GM23338 (cell line): ENCODE results near the gene UQCRC1. TPM values are rescaled to one million over a fixed set of nuclear protein-coding genes. Genes with fewer than 3 reads are reported as not detected.

Source experiments
- ATAC-seq: fragments of 200-7000 bp; cut with Tn5 transposase; 3 replicates; pipeline ENCODE4 v1.9.1; 2020
- DNase-seq: peaks from one replicate; pipeline ENCODE4 v3.0.0-alpha.2; 2015; ENCODE audit warnings: low spot score
- H2AFZ ChIP-seq: fragments of 200-600 bp; sonication (generic); 2 replicates; pipeline ENCODE4 v1.8.0; 2016; ENCODE audit warnings: antibody characterized with exemption, mild to moderate bottlenecking, moderate library complexity
- H3F3A ChIP-seq: fragments of 200-600 bp; sonication (generic); replicated peaks from 2 replicates; pipeline ENCODE4 v1.8.0; 2017; ENCODE audit warnings: antibody characterized with exemption, mixed run types, low read depth
- H3K27ac ChIP-seq: fragments of 200-600 bp; sonication (generic); 2 replicates; pipeline ENCODE4 v1.6.1; 2016; ENCODE audit warnings: low read depth
- H3K27me3 ChIP-seq: fragments of 200-600 bp; sonication (generic); 2 replicates; pipeline ENCODE4 v1.8.0; 2016; ENCODE audit warnings: mild to moderate bottlenecking, mixed run types, moderate library complexity; ENCODE audit not compliant: insufficient read depth
- H3K36me3 ChIP-seq: fragments of 200-600 bp; sonication (generic); 2 replicates; pipeline ENCODE4 v1.8.0; 2016; ENCODE audit warnings: mild to moderate bottlenecking; ENCODE audit not compliant: insufficient read depth
- H3K4me1 ChIP-seq: fragments of 200-600 bp; sonication (generic); 2 replicates; pipeline ENCODE4 v1.8.0; 2016; ENCODE audit warnings: mild to moderate bottlenecking, moderate library complexity; ENCODE audit not compliant: insufficient read depth
- H3K4me2 ChIP-seq: fragments of 200-600 bp; sonication (generic); 2 replicates; pipeline ENCODE4 v1.7.1; 2017; ENCODE audit warnings: mixed run types
- H3K4me3 ChIP-seq: fragments of 200-600 bp; sonication (generic); 2 replicates; pipeline ENCODE4 v1.6.1; 2016; ENCODE audit warnings: mixed run types
- H3K79me2 ChIP-seq: fragments of 200-600 bp; sonication (generic); replicated peaks from 2 replicates; pipeline ENCODE4 v1.8.0; 2017; ENCODE audit warnings: mild to moderate bottlenecking; ENCODE audit not compliant: insufficient read depth
- H3K9me2 ChIP-seq: fragments of 200-600 bp; sonication (generic); 2 replicates; pipeline ENCODE4 v1.8.0; 2017; ENCODE audit not compliant: insufficient read depth
- H4K20me1 ChIP-seq: fragments of 200-600 bp; sonication (generic); replicated peaks from 2 replicates; pipeline ENCODE4 v1.8.0; 2017; ENCODE audit warnings: mild to moderate bottlenecking; ENCODE audit not compliant: insufficient read depth
- H3K27ac Mint-ChIP-seq: 2 replicates; pipeline ENCODE4 v1.8.0; 2020; ENCODE audit warnings: inconsistent platforms, mild to moderate bottlenecking, moderate library complexity, mixed read lengths
- H3K27me3 Mint-ChIP-seq: 3 replicates; pipeline ENCODE4 v1.8.0; 2022; ENCODE audit warnings: low read depth, mild to moderate bottlenecking, moderate library complexity, mixed read lengths, inconsistent platforms; ENCODE audit not compliant: insufficient read depth, poor library complexity
- H3K36me3 Mint-ChIP-seq: 3 replicates; pipeline ENCODE4 v1.8.0; 2021; ENCODE audit warnings: low read depth, mild to moderate bottlenecking, inconsistent platforms, moderate library complexity, mixed read lengths
- H3K4me1 Mint-ChIP-seq: 3 replicates; pipeline ENCODE4 v1.8.0; 2020; ENCODE audit warnings: mild to moderate bottlenecking, inconsistent platforms, mixed read lengths
- H3K4me3 Mint-ChIP-seq: 3 replicates; pipeline ENCODE4 v1.8.0; 2021; ENCODE audit warnings: moderate library complexity, mild to moderate bottlenecking, inconsistent platforms, mixed read lengths
- H3K9me3 Mint-ChIP-seq: 3 replicates; pipeline ENCODE4 v1.8.0; 2020; ENCODE audit warnings: moderate library complexity, mild to moderate bottlenecking, inconsistent platforms, mixed read lengths
- CREB1 ChIP-seq: fragments of 250-450 bp; sonication (Bioruptor Pico); IDR thresholded peaks from 2 replicates; pipeline ENCODE4 v1.5.0; 2020; ENCODE audit warnings: low read depth, mild to moderate bottlenecking, moderate library complexity
- EZH2 ChIP-seq: fragments of 200-600 bp; sonication (generic); IDR thresholded peaks from one replicate; pipeline ENCODE4 v1.8.0; 2017; ENCODE audit warnings: antibody characterized with exemption, mild to moderate bottlenecking, low read depth; ENCODE audit not compliant: unreplicated experiment
- EZH2phosphoT487 ChIP-seq: fragments of 200-600 bp; sonication (generic); IDR thresholded peaks from one replicate; pipeline ENCODE4 v1.8.1; 2018; ENCODE audit warnings: antibody characterized with exemption; ENCODE audit not compliant: unreplicated experiment
- JUNB ChIP-seq: IDR thresholded peaks from one replicate; pipeline ENCODE4 v1.6.1; 2016; ENCODE audit warnings: antibody characterized with exemption; ENCODE audit not compliant: unreplicated experiment
- NANOG ChIP-seq: IDR thresholded peaks from 2 replicates; pipeline ENCODE4 v1.6.1; 2016; ENCODE audit warnings: antibody characterized with exemption, borderline replicate concordance
- POLR2AphosphoS5 ChIP-seq: IDR thresholded peaks from 2 replicates; pipeline ENCODE4 v1.6.1; 2016; ENCODE audit warnings: antibody characterized with exemption, low read depth
- STAT1 ChIP-seq: IDR thresholded peaks from one replicate; pipeline ENCODE4 v1.6.1; 2016; ENCODE audit warnings: antibody characterized with exemption; ENCODE audit not compliant: unreplicated experiment
- ZNF114 ChIP-seq: fragments of 250-450 bp; sonication (Bioruptor Pico); IDR thresholded peaks from 2 replicates; pipeline ENCODE4 v1.5.0; 2020; ENCODE audit warnings: mild to moderate bottlenecking, moderate library complexity
- ZNF331 ChIP-seq: fragments of 250-450 bp; sonication (Bioruptor Pico); IDR thresholded peaks from 2 replicates; pipeline ENCODE4 v1.5.0; 2020; ENCODE audit warnings: low read depth, mild to moderate bottlenecking, moderate library complexity
- polyA plus RNA-seq: library from polyadenylated mRNA; unstranded; fragments of >200 nt; fragmentation: Nextera tagmentation; extraction: Ambion mirVana; gene quantifications from 2 replicates; pipeline ENCODE4 v1.2.1, GENCODE V29; 2016
- total RNA-seq: library from RNA; depleted of rRNA; stranded (reverse); fragments of >200 nt; shearing (Covaris generic); gene quantifications from 2 replicates; pipeline ENCODE4 v1.2.3, GENCODE V29; 2014
- TF ChIP-seq, protein P1 (sequence below), 2 experiments: fragments of 200-600 bp in 1 of 2; sonication (generic) in 1 of 2; conservative IDR thresholded peaks; 2 replicates each; pipeline versions ENCODE4 v1.5.1 to v1.6.1; 2016 to 2017; ENCODE audit warnings: antibody characterized with exemption in 2 of 2, low read depth in 2 of 2, mild to moderate bottlenecking in 2 of 2, moderate library complexity in 1 of 2
- TF ChIP-seq, protein P2 (sequence below): IDR thresholded peaks from 2 replicates; pipeline ENCODE4 v1.6.1; 2016; ENCODE audit warnings: antibody characterized with exemption
- TF ChIP-seq, protein P3 (sequence below): fragments of 250-450 bp; sonication (Bioruptor Pico); IDR thresholded peaks from 2 replicates; pipeline ENCODE4 v1.5.0; 2020; ENCODE audit warnings: mild to moderate bottlenecking, moderate library complexity

Gene UQCRC1
- total and polyA plus RNA-seq, 2 experiments from 2014 or later: 232 to 439 TPM

DNA sequence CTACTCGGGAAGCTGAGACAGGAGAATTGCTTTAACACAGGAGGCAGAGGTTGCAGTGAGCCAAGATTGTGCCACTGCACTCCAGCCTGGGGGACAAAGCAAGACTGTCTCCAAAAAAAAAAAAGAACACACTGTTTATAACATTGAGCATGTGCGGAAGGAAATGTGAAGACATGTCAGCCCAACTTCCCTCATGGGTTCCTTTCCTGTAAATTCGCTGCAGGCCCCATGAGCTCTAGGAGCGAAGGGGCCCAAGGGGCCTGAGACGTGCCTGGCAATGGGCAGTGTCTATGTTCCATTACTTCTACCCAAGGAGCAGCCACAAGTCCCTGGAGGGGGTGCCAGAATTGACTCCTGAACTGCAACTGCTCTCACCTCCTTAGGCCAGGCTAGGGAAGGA, 56.1 kb downstream of the UQCRC1 start (continued):
- TF ChIP-seq EZH2: no peak

DNA sequence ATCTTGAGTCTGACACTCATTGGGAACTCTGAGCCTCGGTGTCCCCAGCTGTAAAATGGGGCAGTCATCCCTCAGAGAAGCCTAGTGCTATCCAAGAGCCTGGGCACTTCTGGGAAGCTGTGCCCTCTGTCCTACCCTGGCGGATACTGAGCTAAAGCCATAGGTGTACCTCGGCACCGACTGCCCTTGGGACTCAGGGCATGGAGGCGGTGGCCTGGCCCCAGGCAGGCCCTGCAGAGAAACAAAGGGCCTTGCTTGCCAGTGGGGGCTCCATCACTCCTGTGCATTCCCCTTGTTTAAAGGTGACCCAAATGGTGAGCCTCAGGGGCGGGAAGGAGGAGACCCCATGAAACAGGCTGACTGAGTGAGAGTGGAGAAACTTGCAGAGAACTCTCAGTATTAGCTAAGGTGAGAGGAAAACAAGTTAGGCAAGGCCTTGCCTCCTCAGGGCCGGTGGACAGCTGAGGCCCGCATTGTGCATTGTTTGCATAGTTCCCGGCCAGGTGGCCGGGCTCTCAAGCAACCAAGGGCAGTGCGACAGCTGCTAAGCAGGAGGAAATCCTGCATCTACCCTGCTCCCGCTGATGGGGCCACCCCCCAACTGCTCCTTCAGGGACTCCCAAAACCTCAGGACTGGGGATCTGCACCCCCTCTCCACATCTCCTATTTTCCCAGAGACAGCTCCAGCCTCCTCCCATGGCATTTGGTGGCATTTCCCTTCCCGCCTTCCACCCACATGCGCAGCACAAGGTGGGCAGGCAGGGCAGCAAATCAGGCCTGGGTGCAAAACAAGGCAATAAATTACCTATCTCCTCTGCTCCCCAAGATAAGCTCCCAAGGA, 57.1 kb downstream of the UQCRC1 start:
- DNase-seq (no peak), ATAC-seq (no peak)
- Histone ChIP-seq H3K27ac (no peak overlapping the region), H3K4me1 (peaks cover 11% of the 10 kb centered on the region), H3K27me3 (no peaks in the 10 kb centered on the region), H3K9me2 (no peaks in the 10 kb centered on the region), H3K4me2 (no peak overlapping the region), H4K20me1 (no peaks in the 10 kb centered on the region), H3K4me3 (no peak overlapping the region), H2AFZ (no peak overlapping the region), H3K79me2 (peaks cover 26% of the 10 kb centered on the region), H3F3A (peaks cover 12% of the 10 kb centered on the region), H3K36me3 (peaks cover 10% of the 10 kb centered on the region; the same call in 1 of the 2 replicates)
- H3K4me3 Mint-ChIP-seq: no peak overlapping the region; the same call in 2 of the 3 replicates
- H3K4me1 Mint-ChIP-seq: peaks cover 24% of the 10 kb centered on the region
- no peak overlapping the region for H3K27ac Mint-ChIP-seq
- H3K27me3 Mint-ChIP-seq: peaks cover 12% of the 10 kb centered on the region
- peaks cover 10% of the 10 kb centered on the region; the same call in 2 of the 3 replicates for H3K36me3 Mint-ChIP-seq
- H3K9me3 Mint-ChIP-seq: no peaks in the 10 kb centered on the region
- no peak for TF ChIP-seq NANOG
- no peak for TF ChIP-seq EZH2
- TF ChIP-seq, protein P1, sequence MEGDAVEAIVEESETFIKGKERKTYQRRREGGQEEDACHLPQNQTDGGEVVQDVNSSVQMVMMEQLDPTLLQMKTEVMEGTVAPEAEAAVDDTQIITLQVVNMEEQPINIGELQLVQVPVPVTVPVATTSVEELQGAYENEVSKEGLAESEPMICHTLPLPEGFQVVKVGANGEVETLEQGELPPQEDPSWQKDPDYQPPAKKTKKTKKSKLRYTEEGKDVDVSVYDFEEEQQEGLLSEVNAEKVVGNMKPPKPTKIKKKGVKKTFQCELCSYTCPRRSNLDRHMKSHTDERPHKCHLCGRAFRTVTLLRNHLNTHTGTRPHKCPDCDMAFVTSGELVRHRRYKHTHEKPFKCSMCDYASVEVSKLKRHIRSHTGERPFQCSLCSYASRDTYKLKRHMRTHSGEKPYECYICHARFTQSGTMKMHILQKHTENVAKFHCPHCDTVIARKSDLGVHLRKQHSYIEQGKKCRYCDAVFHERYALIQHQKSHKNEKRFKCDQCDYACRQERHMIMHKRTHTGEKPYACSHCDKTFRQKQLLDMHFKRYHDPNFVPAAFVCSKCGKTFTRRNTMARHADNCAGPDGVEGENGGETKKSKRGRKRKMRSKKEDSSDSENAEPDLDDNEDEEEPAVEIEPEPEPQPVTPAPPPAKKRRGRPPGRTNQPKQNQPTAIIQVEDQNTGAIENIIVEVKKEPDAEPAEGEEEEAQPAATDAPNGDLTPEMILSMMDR (conservative IDR thresholded peaks at IDR 0.05; ENCODE audit: low read depth in 2 of 2): no peak
- no peak for TF ChIP-seq JUNB
- TF ChIP-seq, protein P2, sequence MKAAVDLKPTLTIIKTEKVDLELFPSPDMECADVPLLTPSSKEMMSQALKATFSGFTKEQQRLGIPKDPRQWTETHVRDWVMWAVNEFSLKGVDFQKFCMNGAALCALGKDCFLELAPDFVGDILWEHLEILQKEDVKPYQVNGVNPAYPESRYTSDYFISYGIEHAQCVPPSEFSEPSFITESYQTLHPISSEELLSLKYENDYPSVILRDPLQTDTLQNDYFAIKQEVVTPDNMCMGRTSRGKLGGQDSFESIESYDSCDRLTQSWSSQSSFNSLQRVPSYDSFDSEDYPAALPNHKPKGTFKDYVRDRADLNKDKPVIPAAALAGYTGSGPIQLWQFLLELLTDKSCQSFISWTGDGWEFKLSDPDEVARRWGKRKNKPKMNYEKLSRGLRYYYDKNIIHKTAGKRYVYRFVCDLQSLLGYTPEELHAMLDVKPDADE: no peak
- TF ChIP-seq STAT1: no peak
- TF ChIP-seq EZH2phosphoT487: no peak
- TF ChIP-seq, protein P3, sequence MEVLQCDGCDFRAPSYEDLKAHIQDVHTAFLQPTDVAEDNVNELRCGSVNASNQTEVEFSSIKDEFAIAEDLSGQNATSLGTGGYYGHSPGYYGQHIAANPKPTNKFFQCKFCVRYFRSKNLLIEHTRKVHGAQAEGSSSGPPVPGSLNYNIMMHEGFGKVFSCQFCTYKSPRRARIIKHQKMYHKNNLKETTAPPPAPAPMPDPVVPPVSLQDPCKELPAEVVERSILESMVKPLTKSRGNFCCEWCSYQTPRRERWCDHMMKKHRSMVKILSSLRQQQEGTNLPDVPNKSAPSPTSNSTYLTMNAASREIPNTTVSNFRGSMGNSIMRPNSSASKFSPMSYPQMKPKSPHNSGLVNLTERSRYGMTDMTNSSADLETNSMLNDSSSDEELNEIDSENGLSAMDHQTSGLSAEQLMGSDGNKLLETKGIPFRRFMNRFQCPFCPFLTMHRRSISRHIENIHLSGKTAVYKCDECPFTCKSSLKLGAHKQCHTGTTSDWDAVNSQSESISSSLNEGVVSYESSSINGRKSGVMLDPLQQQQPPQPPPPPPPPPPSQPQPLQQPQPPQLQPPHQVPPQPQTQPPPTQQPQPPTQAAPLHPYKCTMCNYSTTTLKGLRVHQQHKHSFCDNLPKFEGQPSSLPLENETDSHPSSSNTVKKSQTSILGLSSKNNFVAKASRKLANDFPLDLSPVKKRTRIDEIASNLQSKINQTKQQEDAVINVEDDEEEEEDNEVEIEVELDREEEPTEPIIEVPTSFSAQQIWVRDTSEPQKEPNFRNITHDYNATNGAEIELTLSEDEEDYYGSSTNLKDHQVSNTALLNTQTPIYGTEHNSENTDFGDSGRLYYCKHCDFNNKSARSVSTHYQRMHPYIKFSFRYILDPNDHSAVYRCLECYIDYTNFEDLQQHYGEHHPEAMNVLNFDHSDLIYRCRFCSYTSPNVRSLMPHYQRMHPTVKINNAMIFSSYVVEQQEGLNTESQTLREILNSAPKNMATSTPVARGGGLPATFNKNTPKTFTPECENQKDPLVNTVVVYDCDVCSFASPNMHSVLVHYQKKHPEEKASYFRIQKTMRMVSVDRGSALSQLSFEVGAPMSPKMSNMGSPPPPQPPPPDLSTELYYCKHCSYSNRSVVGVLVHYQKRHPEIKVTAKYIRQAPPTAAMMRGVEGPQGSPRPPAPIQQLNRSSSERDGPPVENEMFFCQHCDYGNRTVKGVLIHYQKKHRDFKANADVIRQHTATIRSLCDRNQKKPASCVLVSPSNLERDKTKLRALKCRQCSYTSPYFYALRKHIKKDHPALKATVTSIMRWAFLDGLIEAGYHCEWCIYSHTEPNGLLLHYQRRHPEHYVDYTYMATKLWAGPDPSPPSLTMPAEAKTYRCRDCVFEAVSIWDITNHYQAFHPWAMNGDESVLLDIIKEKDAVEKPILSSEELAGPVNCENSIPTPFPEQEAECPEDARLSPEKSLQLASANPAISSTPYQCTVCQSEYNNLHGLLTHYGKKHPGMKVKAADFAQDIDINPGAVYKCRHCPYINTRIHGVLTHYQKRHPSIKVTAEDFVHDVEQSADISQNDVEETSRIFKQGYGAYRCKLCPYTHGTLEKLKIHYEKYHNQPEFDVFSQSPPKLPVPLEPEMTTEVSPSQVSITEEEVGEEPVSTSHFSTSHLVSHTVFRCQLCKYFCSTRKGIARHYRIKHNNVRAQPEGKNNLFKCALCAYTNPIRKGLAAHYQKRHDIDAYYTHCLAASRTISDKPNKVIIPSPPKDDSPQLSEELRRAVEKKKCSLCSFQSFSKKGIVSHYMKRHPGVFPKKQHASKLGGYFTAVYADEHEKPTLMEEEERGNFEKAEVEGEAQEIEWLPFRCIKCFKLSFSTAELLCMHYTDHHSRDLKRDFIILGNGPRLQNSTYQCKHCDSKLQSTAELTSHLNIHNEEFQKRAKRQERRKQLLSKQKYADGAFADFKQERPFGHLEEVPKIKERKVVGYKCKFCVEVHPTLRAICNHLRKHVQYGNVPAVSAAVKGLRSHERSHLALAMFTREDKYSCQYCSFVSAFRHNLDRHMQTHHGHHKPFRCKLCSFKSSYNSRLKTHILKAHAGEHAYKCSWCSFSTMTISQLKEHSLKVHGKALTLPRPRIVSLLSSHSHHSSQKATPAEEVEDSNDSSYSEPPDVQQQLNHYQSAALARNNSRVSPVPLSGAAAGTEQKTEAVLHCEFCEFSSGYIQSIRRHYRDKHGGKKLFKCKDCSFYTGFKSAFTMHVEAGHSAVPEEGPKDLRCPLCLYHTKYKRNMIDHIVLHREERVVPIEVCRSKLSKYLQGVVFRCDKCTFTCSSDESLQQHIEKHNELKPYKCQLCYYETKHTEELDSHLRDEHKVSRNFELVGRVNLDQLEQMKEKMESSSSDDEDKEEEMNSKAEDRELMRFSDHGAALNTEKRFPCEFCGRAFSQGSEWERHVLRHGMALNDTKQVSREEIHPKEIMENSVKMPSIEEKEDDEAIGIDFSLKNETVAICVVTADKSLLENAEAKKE (CRISPR knock-in tag): no peak
- no peak for TF ChIP-seq CREB1 (CRISPR knock-in tag)
- TF ChIP-seq ZNF114 (CRISPR knock-in tag): no peak
- no peak for TF ChIP-seq ZNF331 (CRISPR knock-in tag)
- no peak for TF ChIP-seq POLR2AphosphoS5
